GM21423 (cell line): ENCODE results near the gene PARD6G.
A peak's percentile ranks its signal among the peaks of the same experiment; 100 is the strongest.

Source experiments
- ATAC-seq: cut with Tn5 transposase; IDR thresholded peaks from one replicate; pipeline ENCODE4 v1.9.1; 2021; ENCODE audit warnings: mild to moderate bottlenecking, moderate library complexity; ENCODE audit not compliant: unreplicated experiment

PARD6G gene

DNA sequence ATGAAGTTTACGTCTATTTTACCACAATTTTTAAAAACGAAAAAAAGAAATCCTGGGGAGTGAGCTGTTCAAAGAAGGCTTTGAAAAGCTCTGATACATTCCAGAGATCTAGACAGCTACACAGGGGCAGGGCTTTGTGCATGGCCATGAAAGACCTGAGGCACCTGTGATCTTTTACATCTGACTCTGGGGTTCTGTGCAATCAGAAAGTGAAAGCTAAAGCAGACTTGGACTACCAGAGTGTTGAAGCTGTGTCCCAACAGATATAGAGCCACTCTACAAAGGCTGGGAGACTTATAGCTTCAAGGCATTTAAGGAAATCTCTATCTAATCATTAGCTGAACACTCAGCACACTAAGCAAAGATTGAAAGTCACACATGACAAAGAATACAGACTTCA lies 34.1 kb downstream of the PARD6G start:
- peak; percentile 82 for ATAC-seq

DNA sequence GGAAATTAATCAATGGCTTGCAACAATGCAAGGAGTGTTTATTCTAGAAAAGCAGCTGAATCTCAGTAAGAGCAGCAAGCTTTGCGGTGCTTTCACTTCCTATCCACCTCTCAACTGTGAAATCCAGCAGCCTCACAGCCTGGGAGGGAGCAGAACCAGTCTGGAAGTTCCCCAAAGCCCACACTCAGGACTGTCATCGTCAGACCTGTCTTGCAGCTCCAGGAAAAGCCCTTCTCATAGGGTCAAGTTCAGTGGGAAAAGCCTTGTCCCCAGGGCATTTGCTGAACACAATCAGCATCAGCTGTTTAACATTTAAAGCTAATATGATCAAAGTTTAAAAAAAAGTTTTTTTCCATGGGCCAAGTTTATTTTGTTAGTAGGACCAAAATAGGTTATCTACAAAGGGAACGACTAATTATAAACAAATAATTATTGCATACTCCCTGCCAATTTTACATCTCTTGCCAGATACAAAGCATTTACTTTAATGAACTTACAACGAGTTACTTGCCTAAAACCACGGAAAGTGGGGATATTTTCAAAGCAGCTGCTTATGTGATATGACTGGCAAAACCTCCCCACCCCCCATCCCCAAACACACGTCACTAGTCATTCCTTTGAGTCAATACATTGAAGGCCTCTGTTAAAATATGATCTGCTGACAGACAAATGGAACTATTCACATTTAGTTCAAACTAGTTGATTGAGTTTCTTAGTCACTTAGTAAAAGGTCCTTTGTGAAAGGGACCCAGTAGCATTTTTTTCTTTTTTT lies 36.8 kb downstream of the PARD6G start:
- ATAC-seq: peak; percentile 65

DNA sequence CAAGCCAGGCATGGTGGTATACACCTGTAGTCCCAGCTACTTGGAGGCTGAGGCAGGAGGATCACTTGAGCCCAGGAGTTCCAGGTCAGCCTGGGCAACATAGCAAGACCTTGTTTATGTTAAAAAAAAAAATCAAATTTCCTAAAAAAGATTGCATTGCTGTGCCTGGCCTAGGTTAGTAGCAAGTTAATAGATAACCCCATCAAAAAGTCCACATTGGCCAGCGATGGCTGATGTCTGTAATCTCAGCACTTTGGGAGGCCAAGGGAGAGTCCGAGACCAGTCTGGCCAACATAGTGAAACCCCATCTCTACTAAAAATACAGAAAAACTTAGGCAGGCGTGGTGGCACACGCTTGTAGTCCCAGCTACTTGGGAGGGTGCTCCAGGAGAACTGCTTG lies 38.7 kb downstream of the PARD6G start:
- ATAC-seq: no peak

DNA sequence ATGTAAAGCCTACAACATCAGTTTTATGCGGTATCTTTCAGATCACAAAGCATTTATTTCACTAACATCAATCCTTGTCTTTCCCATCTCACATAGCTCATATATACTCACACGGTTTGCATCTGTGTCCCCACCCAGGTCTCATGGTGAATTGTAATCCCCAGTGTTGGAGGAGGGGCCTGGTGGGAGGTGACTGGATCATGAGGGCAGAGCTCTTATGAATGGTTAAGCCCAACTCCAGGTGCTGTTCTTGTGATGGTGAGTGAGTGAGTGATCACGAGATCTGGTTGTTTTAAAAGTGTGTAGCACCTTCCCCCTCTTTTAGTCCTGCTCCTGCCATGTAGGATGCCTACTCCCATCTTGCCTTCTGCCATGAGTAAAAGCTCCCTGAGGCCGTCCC lies 42.0 kb downstream of the PARD6G start:
- no peak for ATAC-seq

DNA sequence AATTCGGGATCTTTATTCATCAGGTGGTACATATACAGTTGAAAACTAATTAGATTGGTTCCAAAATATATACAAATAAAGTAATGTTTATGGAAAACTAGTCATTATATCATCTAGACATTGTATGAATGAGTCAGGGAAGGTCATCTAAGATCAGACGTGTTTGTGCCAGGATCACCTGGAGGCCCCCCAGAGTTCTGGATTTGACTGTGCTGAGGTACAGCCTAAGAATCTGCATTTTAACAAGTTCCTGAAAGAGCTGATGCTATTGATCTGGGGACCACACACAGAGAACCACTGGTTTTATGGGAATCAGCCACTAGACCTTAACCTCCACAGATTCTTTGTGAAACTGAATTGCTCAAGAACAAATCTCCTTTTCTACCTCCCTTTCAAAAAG lies 43.2 kb downstream of the PARD6G start:
- no peak for ATAC-seq

DNA sequence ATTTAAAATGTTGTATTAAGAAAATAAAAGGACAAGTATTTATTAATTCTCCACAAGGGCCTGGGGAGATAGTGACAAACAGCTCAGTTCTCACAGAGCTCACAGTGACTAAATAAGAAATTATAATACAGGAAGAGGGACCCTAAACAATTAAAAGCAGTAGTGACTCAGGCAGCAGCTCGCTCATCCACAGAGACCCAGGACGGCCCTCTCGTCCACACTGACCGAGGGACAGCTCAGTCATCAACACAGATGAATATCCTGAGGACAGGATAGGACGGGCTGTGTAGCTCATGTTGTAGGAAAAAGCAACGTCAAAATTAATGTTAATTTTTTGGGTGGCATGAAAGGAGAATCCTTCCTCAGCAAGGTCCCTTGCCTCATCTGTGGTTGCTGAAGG lies 44.1 kb downstream of the PARD6G start:
- no peak for ATAC-seq

DNA sequence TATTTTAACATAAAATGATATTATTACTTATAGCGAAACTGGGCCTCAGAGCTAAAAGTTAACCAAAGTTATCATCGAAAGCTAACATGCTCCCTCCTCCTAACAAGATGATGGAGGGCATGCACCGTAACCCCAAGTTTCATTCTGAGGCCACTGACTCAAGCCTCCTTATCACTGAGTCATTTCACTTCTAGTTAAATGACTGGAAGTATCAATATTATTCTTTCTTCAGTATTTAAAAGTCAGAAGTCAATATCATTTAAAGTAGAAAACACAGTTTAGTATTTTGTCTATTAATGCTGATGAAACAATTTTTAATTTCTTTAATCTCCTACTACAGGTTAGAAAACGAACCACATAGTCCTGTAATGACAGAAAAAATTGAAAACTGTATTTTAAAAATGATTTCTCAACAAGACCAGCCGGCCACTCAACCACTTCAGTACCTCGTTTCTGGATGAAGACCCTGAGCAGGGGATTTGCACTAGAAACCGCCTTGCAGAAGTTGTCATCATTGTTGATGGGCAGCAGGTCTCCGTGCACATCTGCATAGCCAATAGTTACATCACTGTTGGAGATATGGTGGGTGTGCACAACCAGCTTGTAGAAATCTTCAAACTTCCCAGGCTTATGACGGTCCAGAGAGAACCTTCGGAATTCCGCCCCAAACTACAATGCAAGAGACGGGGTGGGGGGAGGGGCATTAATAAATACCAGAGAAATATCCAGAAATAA lies 44.9 kb downstream of the PARD6G start:
- ATAC-seq: peak; percentile 91

DNA sequence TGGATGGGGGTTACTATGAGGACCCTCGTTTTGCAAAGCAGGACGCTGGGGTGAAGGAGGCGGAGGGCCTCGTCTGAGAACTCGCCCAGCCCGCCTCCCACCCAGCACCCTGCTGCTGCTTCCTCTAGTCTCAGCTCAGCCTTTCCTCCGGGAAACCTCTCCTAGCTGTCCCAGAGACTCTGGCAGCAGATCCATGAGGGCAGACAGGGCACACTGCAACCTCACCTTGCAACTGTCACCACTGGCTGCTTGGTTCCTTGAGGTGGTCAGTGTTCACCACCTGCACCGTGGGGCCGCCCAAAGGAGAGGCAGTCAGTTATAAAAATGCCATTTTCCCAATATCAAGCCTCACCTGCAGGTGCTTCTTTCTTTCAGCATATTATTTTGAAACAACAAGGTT lies 45.6 kb downstream of the PARD6G start:
- peak; percentile 9 for ATAC-seq

DNA sequence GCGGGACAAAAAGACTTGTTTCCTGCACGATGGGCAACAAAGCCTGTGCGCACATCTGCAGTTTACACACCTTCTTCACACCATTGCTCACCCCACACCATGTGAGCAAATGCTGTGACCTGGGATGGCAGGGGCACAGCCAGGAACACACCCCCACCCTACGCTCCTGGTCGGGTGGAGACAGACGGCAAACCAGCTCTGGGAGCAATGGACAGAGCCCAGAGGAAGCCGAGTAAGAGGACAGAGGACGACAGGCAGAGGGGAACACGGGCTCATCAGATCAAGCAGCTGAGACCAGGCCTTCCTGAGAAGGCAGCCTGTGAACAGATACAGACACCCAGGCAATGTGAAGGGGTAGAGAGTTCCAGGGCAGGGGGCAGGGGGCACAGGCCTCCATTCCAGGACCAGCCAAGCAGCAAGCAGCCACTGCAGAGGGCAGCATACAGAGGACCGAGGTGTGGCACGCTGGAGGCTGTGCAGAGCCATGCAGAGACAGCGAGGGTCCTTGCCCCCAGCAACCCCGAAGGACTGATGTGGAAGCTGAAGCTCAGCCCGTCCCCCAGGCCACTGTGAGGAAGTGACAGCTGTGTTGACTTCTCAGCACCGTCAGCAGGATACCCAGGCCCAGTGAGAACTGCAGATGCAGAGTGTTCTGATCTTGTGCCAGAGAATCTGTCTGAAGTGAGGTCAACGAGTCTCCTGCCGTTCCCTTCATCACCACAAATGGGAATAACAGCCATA lies 46.2 kb downstream of the PARD6G start:
- ATAC-seq: no peak

DNA sequence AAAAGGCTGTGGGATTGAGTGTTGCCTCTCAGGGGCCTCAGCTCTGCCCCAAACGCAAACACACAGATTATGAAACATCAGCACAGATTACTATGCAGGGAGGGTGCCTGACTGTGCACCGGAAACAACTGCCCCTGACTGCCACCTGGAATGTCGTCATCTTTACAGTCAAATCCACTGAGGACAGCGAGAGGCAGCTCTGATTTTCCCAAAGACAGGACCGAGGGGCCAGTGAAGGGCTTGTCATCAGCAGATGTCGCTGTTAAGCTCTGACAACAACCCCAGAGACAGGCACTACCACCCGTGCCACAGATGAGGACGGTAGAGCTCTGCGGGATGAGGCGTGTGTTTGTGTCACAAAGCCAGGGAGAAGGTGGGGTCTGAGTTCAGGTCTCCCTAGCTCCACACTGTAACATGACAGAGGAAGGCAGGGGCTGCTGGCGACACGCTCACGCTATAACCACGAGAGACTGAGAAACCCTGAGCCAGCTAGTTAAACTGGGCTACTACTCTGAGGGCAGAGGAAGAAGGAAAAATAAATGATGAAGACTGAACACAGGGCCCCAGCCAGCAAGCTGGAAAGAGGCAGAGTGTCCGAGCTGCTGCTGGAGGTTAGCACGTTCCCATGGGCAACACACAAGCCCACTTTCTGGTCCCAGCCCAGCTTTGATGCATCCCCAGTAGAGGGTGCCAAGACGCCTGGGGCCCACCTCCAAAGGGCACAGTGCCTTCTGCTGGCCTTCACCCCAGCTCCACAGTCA lies 47.0 kb downstream of the PARD6G start:
- ATAC-seq: no peak

DNA sequence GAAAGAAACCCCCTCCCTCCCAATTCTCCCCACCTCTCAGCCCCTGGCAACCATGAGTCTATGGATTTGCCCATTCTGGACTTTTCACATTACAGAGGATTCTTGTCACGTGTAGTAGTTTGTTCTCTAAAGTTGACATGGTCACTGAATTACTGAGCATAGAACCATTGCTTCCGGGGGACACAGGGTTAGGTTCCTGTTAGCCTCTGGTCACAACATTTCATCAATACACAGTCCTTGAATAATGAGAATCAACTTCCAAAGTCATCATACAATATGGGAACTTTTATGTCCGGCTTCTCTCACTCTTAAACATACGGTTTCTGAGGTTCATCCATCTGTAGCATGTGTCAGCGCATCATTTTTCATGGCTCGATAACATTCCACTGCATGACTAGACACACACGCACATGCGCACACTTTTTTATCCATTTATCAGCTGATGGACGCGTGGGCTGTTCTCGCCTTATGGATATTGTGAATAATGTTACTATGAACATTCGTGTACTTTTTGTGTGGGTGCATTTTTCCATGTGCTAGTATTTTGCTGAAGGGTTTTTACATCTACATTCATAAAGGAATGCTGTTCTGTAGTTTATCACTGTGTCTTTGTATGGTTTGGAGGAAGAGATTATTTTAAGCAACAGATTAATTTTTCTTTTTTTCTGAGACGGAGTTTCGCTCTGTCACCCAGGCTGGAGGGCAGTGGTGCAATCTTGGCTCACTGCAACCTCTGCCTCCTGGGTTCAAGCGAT lies 48.1 kb downstream of the PARD6G start:
- no peak for ATAC-seq

DNA sequence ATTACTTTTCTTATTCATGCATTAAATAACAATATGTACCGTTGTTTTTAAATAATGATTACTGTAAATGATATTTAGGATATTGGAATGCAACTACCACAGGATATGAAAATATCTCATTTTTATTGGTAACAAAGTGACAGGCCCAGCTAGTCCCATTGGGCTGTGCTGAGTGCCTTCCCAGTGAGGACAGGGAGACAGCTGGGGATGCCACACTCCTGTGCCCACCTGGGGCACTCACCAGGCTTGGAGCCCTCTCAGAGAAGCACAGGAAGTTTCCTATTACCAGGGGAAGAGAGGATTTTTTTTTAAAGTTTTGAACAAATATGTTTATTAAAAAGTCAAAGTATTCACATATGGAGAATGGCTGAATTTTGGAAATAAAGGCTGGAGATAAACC lies 48.9 kb downstream of the PARD6G start:
- no peak for ATAC-seq

DNA sequence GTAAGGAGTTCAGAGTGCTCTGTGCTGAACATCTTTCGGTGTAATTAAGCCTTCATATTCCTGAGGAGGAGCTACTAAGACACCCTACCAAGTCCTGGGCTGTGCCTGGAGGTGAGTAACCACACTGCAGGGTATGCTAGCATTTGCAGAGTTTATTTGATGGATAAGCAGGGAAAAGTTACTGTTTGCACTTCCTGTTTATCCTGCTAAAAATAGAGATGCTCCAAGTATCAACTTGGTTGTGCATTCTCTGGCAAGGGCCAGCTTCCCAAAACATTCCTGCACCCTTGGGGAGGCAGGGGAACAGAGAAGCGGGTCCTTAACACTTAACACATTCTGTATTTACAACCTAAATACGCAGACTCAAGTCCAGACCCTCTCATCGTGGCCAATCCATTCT lies 49.8 kb downstream of the PARD6G start:
- no peak for ATAC-seq

DNA sequence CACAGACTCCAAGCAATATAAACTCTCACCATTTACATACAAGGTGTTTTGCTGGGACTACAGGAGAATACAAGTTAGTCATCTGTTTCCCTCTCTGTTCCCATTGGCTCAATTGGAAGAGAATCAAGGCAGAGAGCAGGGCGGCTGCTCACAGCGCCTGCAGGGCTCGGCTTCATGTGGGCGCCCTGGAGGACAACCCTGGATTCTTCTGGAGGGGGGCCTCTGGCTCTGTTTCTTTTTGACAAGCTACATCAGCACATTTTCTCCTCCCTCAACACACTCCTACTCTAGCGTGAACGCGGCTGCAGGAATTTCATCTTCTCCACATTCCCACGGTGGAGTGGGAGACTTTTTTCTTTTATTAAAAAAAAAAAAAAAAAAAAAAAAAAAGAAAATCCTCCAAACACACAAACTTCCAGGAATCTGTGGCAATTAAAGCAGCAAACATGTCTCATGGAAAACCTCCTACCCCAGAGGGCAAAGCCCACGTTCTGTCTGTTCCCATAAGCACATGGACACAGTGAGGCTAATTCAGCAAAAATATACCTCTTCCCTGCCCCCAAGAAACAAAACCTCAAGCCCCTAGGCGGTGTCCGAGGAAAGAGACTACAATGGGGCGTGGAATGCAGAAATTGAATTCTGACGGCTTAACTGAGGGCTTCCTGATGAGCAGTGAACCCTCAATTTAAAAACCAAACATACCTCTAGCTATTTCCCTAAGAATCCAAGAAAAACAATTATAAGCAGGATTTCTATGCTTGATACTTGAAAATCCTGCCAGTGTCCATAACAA lies 50.6 kb downstream of the PARD6G start:
- no peak for ATAC-seq

DNA sequence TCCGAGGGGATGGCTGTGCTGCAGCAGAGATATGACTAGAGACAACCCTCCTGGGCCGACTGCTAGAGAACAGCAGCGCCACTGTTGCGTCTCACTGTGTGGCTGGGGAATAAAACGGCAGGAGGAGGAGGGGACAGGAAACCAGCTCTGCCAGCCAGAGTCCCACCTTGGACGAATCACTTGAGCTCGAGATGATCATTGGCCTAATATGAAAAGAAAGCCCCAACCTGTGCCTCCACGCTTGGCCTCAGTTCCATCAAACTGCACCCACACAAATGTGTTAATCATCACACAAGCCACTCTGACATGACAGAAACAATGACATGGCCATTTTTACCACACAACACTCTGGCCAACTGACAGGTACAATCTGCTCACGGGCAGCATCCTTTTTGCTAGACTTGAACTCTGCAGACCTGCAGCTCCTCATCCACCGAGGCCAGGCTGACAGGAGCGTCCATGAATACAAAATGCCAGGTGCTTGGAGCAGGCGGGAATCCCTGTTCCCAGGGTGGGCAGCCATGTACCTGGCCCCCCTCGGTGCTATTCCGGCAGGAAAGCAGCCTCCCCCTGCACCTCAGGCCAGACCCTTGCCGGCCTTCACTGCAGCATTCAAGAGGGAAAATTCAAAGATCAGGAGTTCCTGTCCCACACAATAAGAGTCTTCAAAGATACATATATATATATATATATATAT lies 52.3 kb downstream of the PARD6G start:
- peak; percentile 77 for ATAC-seq

DNA sequence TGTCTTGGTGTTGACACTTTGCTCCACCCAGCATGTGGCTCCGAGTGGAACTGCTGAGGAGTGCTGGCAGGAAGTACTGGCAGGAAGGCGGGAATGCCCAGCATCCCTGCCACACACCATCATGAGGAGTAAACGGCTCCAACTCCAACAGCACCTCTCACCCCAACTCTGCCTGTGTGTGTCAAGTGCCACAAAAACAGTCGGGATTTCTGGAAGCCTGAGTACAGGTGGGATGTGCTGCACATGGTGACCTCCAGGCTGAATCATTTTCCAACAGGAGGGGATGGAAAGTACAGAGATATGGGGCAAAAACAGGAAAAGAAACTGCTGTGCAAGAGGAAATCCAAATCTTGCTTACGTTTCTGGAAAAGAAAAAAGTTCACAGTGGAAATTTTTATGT lies 53.6 kb downstream of the PARD6G start:
- ATAC-seq: no peak

DNA sequence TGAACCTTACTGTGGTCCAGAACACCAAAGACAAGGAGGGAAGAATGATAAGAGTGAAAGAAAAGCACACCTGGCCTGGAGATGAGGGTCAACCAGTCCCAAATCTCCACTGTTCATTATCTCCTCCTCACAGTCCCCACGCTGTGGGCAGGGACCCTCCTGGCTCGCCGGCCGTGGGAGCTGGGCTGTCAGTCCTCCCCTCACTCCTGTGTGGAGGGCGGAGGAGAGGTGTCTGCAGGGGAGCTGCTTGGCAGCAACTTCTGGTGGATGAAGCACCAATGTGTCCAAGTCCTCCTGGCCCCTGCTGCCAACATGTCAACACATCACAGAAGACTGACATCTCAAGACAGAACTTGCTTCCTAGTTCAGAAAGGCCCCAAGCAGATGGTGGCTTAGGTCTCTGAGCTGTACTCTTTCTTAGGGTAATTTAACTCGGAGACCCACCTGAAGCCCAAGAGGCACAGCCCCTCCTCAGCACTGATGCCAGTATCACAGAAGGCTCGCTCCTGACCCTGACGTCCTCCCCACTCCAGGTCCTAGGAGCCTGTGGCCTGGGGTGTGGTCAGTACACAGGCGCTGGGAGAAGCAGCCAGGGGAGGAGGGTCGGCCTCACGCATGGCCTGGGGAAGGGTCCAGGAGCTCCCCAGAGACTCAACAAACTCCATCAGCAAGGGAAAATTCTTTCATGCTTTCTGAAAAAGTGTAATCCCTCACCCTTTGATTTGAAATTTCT lies 54.5 kb downstream of the PARD6G start:
- ATAC-seq: no peak

DNA sequence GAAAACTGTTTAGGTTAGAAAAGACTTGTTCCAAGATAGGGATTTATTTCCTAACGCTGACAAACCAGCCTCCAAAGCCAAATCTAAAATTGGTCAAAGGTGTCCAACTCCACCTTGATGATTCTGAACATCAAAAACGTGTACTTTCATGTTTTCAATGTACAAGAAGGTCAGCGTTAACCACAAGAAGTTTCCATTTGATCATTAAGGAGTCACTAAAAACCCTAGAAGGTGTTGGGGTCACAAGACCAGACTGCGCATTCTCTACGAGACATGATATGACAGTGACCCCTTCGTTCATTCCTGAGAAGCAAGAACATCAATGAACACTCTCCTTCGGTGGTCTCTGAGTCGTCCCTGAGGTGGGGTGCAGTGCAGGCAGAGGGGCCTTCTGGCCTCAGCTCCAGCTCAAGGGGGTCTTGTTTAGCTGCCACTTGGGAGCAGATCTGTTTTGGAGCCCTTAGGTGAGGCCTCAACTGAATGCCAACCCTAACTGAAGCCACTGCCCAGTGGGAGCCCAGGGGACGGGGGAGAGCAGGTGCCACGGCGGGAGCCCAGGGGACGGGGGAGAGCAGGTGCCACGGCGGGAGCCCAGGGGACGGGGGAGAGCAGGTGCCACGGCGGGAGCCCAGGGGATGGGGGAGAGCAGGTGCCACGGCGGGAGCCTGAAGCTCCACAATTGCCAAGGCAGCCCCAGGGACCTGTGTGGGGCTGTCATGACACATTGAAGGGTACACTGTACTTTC lies 55.2 kb downstream of the PARD6G start:
- ATAC-seq: no peak
